NT2/D1 (cell line): ENCODE results near the gene H2AZ2.

Experiments
- SUZ12 ChIP-seq: IDR thresholded peaks from 2 replicates; pipeline ENCODE4 v1.6.1; 2011; ENCODE audit not compliant: insufficient read length, insufficient read depth; ENCODE audit errors: extremely low read depth
- YY1 ChIP-seq: IDR thresholded peaks from 2 replicates; pipeline ENCODE4 v1.6.1; 2011; ENCODE audit not compliant: insufficient read length, insufficient read depth

DNA sequence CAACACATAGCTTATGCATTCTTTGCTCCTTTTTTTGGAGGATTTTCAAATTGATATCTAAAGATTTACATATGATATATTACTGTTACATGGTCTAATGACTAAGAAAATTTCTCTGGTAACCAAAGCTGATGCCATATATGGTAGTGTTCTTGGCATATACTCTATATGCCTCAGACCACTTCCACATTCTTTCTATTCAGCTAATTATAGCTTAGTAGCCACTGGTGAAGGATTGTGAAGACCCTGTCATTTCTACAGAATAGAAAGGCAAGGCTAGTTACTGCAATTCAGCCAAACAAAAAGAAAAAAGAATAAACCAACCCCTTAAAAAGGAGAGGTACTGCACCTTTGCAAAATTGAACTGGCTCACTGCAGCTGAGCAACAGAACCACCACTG is 33.7 kb upstream of the H2AZ2 start:
- TF ChIP-seq SUZ12 (no peak), YY1 (no peak)
